Measurements from ENCODE around the gene GBX1. TPM values are rescaled to one million over a fixed set of nuclear protein-coding genes. Genes with fewer than 3 reads are reported as not detected.

The GBX1 gene
- polyA plus RNA-seq, 1 donor = 2.7 TPM

- peak; percentile 79 for DNase-seq
Observed at GRCh38 chr7:151110941-151111645, 56.4 kb downstream of the GBX1 start.

- DNase-seq = no peak
Observed at GRCh38 chr7:151110236-151110940, 57.1 kb downstream of the GBX1 start.

- no peak for DNase-seq
Observed at GRCh38 chr7:151109094-151110048, 58.1 kb downstream of the GBX1 start.

- no peak for DNase-seq
Observed at GRCh38 chr7:151107882-151108281, 59.6 kb downstream of the GBX1 start.

GRCh38 chr7:151104411-151105235, 62.9 kb downstream of the GBX1 start:
- no peak for DNase-seq

- DNase-seq = no peak
Observed at GRCh38 chr7:151103973-151104372, 63.5 kb downstream of the GBX1 start.

- no peak for DNase-seq
Observed at GRCh38 chr7:151102991-151103390, 64.5 kb downstream of the GBX1 start.

- no peak for DNase-seq
Observed at GRCh38 chr7:151101621-151102396, 65.7 kb downstream of the GBX1 start.

- no peak for DNase-seq
Observed at GRCh38 chr7:151100921-151101320, 66.6 kb downstream of the GBX1 start.

GRCh38 chr7:151099486-151100211, 67.8 kb downstream of the GBX1 start:
- DNase-seq = no peak

Other genes starting within 250 kb of the GBX1 start
- 29.3 TPM for gene KCNH2, start 189.4 kb downstream of the GBX1 start, polyA plus RNA-seq (ENCODE audit: insufficient read length)
- 9.2 TPM for gene NOS3, start 176.7 kb downstream of the GBX1 start, polyA plus RNA-seq (ENCODE audit: insufficient read length)
- 0.72 TPM for gene ATG9B, start 143.2 kb downstream of the GBX1 start, polyA plus RNA-seq (ENCODE audit: insufficient read length)
- 19.9 TPM for gene ABCB8, start 139.2 kb downstream of the GBX1 start, polyA plus RNA-seq (ENCODE audit: insufficient read length)
- gene ASIC3, start 119.2 kb downstream of the GBX1 start, polyA plus RNA-seq (ENCODE audit: insufficient read length) = 4.2 TPM
- 9.7 TPM for gene CDK5, start 109.8 kb downstream of the GBX1 start, polyA plus RNA-seq (ENCODE audit: insufficient read length)
- 68.7 TPM for gene SLC4A2, start 108.1 kb downstream of the GBX1 start, polyA plus RNA-seq (ENCODE audit: insufficient read length)
- gene FASTK, start 86.9 kb downstream of the GBX1 start, polyA plus RNA-seq (ENCODE audit: insufficient read length) = 75.9 TPM
- gene TMUB1, start 84.2 kb downstream of the GBX1 start, polyA plus RNA-seq (ENCODE audit: insufficient read length) = 44.9 TPM
- gene AGAP3, start 81.2 kb downstream of the GBX1 start, polyA plus RNA-seq (ENCODE audit: insufficient read length) = 89.6 TPM
- gene ASB10, start 19.6 kb upstream of the GBX1 start, polyA plus RNA-seq (ENCODE audit: insufficient read length) = 8.2 TPM
- gene H2BK1, start 42.8 kb upstream of the GBX1 start, polyA plus RNA-seq (ENCODE audit: insufficient read length) = not detected
- gene ABCF2, start 59.5 kb upstream of the GBX1 start, polyA plus RNA-seq (ENCODE audit: insufficient read length) = 18.7 TPM
- gene CHPF2, start 64.8 kb upstream of the GBX1 start, polyA plus RNA-seq (ENCODE audit: insufficient read length) = 22.2 TPM
- 180 TPM for gene SMARCD3, start 81.0 kb upstream of the GBX1 start, polyA plus RNA-seq (ENCODE audit: insufficient read length)
- 35.9 TPM for gene NUB1, start 174.1 kb upstream of the GBX1 start, polyA plus RNA-seq (ENCODE audit: insufficient read length)
- 9.8 TPM for gene WDR86, start 242.3 kb upstream of the GBX1 start, polyA plus RNA-seq (ENCODE audit: insufficient read length)